ENCODE results near the gene MYH7. TPM values are rescaled to one million over a fixed set of nuclear protein-coding genes. Genes with fewer than 3 reads are reported as not detected.

MYH7 gene
- total and polyA plus RNA-seq, 8 donors = 0.19 to 6.3 (median 0.40) TPM

DNA sequence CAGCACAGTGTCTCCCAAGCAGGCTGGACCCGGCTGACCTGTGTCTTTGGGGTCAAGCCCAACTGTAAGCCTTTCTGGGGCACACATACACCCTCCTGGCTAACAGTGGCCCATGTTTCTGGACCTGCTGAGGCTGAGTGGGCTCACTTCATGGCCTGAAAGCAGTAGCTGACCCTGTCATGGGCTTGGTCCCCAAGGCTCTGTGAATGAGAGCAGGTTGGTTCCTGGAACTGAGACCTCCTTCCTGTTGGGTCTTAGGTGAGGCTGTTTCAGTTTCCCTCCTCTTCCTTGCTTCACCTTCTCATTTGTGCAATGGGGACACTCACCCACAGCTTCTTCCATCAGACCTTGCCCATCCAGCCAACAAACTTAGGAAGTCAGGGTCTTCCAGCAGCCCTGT is 63.6 kb downstream of the MYH7 start:
- ATAC-seq (no peak), DNase-seq (no peak), FAIRE-seq (no peak)
- Histone ChIP-seq H3K9me3 (no peaks in the 10 kb centered on the region), H3K4me1 (no peaks in the 10 kb centered on the region), H3K27ac (no peak overlapping the region), H3K27me3 (no peaks in the 10 kb centered on the region), H3K4me3 (no peak overlapping the region), H3K36me3 (no peaks in the 10 kb centered on the region)
- WGBS, 2 donors = 80 to 100% methylated on average over 1 of the region's 1 CpG
- intact Hi-C loops (cut with DNase I) = loop anchor here in 1 of 3 donors (5.0 kb wide), 1 partner anchor 35 kb away; no protein-coding TSS in a partner anchor
- TF ChIP-seq, protein P1, sequence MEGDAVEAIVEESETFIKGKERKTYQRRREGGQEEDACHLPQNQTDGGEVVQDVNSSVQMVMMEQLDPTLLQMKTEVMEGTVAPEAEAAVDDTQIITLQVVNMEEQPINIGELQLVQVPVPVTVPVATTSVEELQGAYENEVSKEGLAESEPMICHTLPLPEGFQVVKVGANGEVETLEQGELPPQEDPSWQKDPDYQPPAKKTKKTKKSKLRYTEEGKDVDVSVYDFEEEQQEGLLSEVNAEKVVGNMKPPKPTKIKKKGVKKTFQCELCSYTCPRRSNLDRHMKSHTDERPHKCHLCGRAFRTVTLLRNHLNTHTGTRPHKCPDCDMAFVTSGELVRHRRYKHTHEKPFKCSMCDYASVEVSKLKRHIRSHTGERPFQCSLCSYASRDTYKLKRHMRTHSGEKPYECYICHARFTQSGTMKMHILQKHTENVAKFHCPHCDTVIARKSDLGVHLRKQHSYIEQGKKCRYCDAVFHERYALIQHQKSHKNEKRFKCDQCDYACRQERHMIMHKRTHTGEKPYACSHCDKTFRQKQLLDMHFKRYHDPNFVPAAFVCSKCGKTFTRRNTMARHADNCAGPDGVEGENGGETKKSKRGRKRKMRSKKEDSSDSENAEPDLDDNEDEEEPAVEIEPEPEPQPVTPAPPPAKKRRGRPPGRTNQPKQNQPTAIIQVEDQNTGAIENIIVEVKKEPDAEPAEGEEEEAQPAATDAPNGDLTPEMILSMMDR (IDR thresholded peaks at IDR 0.05) = no peak

DNA sequence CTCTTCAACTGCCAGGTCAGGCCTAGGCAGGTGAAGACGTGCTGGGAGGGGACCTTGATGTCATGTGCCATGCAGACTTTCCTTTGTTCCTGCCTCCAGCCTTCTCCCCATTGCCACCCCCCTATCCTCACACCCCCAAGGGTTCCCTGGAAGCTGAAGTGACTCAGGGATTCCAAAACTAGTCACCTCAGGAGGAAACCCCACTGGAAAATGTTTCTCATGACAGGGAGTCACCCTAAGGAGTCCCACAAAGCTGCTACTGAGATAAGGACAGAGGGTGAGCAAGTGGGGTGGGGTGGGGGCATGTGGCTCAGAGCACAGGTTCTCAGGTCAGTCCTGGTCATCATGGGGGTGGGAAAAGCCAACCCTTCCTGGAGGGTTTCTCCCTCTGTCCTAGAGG is 65.2 kb downstream of the MYH7 start:
- intact Hi-C loops (cut with DNase I) = loop anchor here in 1 of 3 donors (5.0 kb wide), 1 partner anchor 33 kb away; no protein-coding TSS in a partner anchor
- DNase-seq (no peak), FAIRE-seq (no peak), ATAC-seq (no peak)
- no peaks in the 10 kb centered on the region for H3K9me3 ChIP-seq
- WGBS, 2 donors = 47 to 59% methylated on average over 1 of the region's 1 CpG
- no peaks in the 10 kb centered on the region for H3K4me1 ChIP-seq
- H3K4me3 ChIP-seq = no peak overlapping the region
- peaks cover 0 to 6% (median 0%) of the 10 kb centered on the region in 4 donors for H3K27me3 ChIP-seq
- no peaks in the 10 kb centered on the region for H3K36me3 ChIP-seq
- H3K27ac ChIP-seq = no peak overlapping the region
- TF ChIP-seq, protein P1 (IDR thresholded peaks at IDR 0.05) = no peak

DNA sequence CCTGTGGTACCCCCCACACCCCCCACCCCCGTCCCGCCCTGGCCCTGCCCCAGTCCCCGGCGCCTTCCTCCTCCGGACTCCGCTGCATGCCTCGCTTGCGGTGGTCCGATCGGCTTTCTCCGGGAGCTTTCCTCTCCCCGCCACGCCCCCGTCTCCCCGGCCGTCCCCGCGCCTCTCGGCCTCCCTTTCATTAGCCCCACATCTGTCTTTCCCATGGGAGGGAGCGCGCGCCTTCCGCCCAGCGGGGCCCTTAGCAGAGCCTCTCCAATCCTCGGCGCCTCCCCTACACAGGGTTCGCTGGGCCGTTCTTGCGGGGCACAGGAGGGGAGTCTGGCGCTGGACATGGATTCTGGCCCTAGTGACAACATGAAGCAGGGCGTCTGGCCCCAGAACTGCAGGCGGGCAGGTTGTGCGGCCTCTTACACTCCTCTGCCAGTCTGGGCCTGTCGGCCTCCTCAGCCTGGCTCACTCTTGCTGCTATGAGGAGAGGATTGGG is 69.0 kb downstream of the MYH7 start:
- H3K4me1 ChIP-seq = no peaks in the 10 kb centered on the region
- H3K27ac ChIP-seq = no peak overlapping the region
- H3K4me3 ChIP-seq = peak overlapping the region in 1 of 4 donors; percentile 31
- TF ChIP-seq, protein P1 (IDR thresholded peaks at IDR 0.05) = no peak
- FAIRE-seq (no peak), ATAC-seq (peak in 3 of 4 donors; percentile 42 to 62 (median 46)), DNase-seq (peak in 1 of 6 donors; percentile 60)
- intact Hi-C loops (cut with DNase I) = no loop called here
- H3K27me3 ChIP-seq = peaks cover 0 to 9% (median 0%) of the 10 kb centered on the region in 4 donors
- H3K36me3 ChIP-seq = no peaks in the 10 kb centered on the region
- 61 to 73% methylated on average over 26 to 34 of the region's 34 CpGs for WGBS, 2 donors
- no peaks in the 10 kb centered on the region for H3K9me3 ChIP-seq

DNA sequence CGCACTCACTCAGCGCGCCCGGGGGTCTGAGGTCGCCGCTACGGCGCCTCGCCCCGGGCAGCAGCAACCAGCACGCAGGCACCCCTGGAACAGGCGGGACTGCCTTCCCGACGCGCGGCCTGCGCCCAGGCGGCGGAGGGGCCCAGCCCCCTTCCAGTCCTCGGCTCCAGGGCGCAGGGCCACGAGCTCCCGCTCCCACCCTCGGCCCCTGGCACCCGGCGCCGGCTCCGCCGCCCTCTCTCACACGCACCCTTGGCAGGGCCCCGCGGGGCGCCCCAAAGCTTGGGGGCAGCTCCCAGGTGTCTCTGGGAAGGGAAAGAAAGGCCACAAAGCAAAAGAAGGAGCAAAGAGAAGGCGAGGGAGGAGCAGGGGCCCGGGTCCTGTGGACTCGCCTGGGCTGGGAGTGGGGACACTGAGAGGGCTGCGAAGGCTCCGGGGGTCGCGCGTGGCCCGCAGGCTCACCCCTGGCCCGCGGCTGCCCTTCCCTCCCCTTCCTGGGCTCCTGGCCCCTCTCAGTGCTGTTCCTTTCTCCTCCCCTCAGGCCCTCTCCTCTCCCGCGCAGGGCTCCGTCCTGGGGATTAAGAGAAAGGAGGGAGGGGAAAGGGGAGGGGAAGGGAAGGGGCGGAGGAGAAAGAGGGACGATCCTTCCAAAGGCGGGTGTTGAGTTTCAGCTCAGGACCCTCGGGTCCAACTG is 69.6 kb downstream of the MYH7 start:
- H3K9me3 ChIP-seq = no peaks in the 10 kb centered on the region
- peaks cover 0 to 9% (median 0%) of the 10 kb centered on the region in 4 donors for H3K27me3 ChIP-seq
- FAIRE-seq (no peak), DNase-seq (peak in 1 of 6 donors; percentile 52), ATAC-seq (peak; percentile 55 to 77 (median 62))
- WGBS, 2 donors = 19 to 29% methylated on average over 18 to 51 of the region's 51 CpGs
- H3K27ac ChIP-seq = peak overlapping the region in 3 of 4 donors; percentile 3 to 33 (median 27)
- H3K36me3 ChIP-seq = no peaks in the 10 kb centered on the region
- peak overlapping the region in 2 of 4 donors; percentile 14 to 31 for H3K4me3 ChIP-seq
- TF ChIP-seq, protein P1 (IDR thresholded peaks at IDR 0.05) = no peak
- H3K4me1 ChIP-seq = no peaks in the 10 kb centered on the region
- intact Hi-C loops (cut with DNase I) = no loop called here
